ENCODE data around the gene ATP11C. TPM values are rescaled to one million over a fixed set of nuclear protein-coding genes. Genes with fewer than 3 reads are reported as not detected.

Gene ATP11C
- total RNA-seq, 1 donor from 2014 or later: 47.2 TPM

GRCh38 chrX:139680356-139680755 lies 252.5 kb downstream of the ATP11C start:
- no peaks in the 10 kb centered on the region for H3K9me3 Mint-ChIP-seq (ENCODE audit: unreplicated experiment)
- TF ChIP-seq, protein P1, sequence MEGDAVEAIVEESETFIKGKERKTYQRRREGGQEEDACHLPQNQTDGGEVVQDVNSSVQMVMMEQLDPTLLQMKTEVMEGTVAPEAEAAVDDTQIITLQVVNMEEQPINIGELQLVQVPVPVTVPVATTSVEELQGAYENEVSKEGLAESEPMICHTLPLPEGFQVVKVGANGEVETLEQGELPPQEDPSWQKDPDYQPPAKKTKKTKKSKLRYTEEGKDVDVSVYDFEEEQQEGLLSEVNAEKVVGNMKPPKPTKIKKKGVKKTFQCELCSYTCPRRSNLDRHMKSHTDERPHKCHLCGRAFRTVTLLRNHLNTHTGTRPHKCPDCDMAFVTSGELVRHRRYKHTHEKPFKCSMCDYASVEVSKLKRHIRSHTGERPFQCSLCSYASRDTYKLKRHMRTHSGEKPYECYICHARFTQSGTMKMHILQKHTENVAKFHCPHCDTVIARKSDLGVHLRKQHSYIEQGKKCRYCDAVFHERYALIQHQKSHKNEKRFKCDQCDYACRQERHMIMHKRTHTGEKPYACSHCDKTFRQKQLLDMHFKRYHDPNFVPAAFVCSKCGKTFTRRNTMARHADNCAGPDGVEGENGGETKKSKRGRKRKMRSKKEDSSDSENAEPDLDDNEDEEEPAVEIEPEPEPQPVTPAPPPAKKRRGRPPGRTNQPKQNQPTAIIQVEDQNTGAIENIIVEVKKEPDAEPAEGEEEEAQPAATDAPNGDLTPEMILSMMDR (IDR thresholded peaks at IDR 0.05; ENCODE audit: partially characterized antibody, unreplicated experiment): no peak
- DNase-seq: no peak

More at GRCh38 chrX:139680356-139680755, 252.5 kb downstream of the ATP11C start:
- no peak overlapping the region for H3K4me3 Mint-ChIP-seq (ENCODE audit: unreplicated experiment)
- H3K27ac Mint-ChIP-seq (ENCODE audit: unreplicated experiment): no peak overlapping the region
- no peaks in the 10 kb centered on the region for H3K4me1 Mint-ChIP-seq (ENCODE audit: low read depth, unreplicated experiment)
- peaks cover 2% of the 10 kb centered on the region for H3K27me3 Mint-ChIP-seq (ENCODE audit: unreplicated experiment)
- H3K36me3 Mint-ChIP-seq (ENCODE audit: unreplicated experiment): no peaks in the 10 kb centered on the region

Small RNA genes within 50 kb of the gene (microRNA-seq; reads per million reads assigned to microRNA genes)
- 543 reads per million, percentile 86 among the genes with 10 or more reads in this experiment for gene MIR505 (ENCODE audit: unreplicated experiment)

Other genes starting within 250 kb of the ATP11C start
- 1.2 TPM for gene MCF2, start 224.9 kb downstream of the ATP11C start, total RNA-seq (ENCODE audit: unreplicated experiment)
- not detected for gene CXorf66, start 32.5 kb upstream of the ATP11C start, total RNA-seq (ENCODE audit: unreplicated experiment)